T-helper 1 cell treated with Interleukin-12 subunit alpha and Interleukin-12 subunit beta and Interleukin-4 antibody, amounts not matched to agents 30 μg/mL and 1 μg/mL, for 36 hours (primary cell): Measurements from ENCODE around the gene DISP3.

Experiments
- H3K27ac Mint-ChIP-seq: one replicate; pipeline ENCODE4 v1.8.0; 2021; ENCODE audit warnings: mild to moderate bottlenecking, mixed read lengths
- H3K27me3 Mint-ChIP-seq: one replicate; pipeline ENCODE4 v1.8.0; 2021; ENCODE audit warnings: low read depth, mixed read lengths
- H3K36me3 Mint-ChIP-seq: one replicate; pipeline ENCODE4 v1.8.0; 2021; ENCODE audit warnings: low read depth, mixed read lengths
- H3K4me1 Mint-ChIP-seq: one replicate; pipeline ENCODE4 v1.8.0; 2021; ENCODE audit warnings: low read depth, mixed read lengths
- H3K4me3 Mint-ChIP-seq: one replicate; pipeline ENCODE4 v1.8.0; 2021; ENCODE audit warnings: mild to moderate bottlenecking, moderate library complexity, mixed read lengths
- H3K9me3 Mint-ChIP-seq: one replicate; pipeline ENCODE4 v1.8.0; 2021; ENCODE audit warnings: mixed read lengths

Gene DISP3

DNA sequence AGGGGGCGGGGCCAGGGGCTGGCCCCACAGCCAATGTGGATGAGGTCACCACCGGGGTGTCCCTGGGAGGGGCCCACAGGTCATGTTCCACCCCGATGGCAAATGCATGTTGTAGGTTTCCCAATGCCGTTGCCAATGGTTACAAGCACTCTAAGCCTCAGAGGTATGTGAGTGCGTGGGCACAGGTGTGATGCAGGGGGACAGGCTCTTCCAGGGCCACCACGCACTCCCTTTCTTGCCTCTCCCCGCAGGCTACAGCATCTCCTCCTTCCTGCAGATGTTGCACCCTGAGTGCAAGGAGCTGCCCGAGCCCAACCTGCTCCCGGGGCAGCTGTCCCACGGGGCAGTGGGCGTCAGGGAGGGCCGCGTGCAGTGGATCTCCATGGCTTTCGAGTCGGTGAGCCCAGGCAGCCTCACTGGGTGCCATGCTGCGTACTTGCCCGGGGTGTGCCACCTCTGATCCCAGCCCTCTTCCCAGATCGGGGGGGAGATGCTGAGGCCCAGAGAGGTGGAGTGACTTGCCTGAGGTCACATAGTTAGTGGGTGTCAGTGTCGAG, 52.4 kb downstream of the DISP3 start:
- H3K4me1 Mint-ChIP-seq, result no peaks in the 10 kb centered on the region
- H3K36me3 Mint-ChIP-seq, result no peaks in the 10 kb centered on the region
- no peaks in the 10 kb centered on the region for H3K27me3 Mint-ChIP-seq
- no peak overlapping the region for H3K4me3 Mint-ChIP-seq
- H3K27ac Mint-ChIP-seq, result no peak overlapping the region
- H3K9me3 Mint-ChIP-seq, result no peaks in the 10 kb centered on the region

DNA sequence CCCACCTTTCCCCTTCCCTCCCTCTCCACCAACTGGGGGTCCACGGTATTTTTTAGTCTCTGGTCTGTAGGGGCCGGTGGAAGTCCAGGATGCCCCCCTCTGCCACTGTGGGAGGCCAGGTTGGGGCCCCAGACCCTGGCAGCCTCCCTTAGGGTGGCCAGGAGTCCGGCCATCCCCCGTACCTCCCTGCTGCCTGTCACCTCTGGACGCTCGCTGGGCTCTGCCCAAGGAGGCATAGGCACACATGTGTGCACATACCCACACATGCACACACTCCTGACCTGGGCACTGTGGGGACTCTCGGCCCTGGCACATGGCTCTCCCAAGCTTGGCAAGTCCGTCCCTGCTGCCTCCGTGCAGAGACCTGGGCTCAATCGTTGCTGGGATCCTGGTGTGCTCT, 53.0 kb downstream of the DISP3 start:
- Mint-ChIP-seq H3K27me3 (no peaks in the 10 kb centered on the region), H3K4me1 (no peaks in the 10 kb centered on the region), H3K36me3 (no peaks in the 10 kb centered on the region)

DNA sequence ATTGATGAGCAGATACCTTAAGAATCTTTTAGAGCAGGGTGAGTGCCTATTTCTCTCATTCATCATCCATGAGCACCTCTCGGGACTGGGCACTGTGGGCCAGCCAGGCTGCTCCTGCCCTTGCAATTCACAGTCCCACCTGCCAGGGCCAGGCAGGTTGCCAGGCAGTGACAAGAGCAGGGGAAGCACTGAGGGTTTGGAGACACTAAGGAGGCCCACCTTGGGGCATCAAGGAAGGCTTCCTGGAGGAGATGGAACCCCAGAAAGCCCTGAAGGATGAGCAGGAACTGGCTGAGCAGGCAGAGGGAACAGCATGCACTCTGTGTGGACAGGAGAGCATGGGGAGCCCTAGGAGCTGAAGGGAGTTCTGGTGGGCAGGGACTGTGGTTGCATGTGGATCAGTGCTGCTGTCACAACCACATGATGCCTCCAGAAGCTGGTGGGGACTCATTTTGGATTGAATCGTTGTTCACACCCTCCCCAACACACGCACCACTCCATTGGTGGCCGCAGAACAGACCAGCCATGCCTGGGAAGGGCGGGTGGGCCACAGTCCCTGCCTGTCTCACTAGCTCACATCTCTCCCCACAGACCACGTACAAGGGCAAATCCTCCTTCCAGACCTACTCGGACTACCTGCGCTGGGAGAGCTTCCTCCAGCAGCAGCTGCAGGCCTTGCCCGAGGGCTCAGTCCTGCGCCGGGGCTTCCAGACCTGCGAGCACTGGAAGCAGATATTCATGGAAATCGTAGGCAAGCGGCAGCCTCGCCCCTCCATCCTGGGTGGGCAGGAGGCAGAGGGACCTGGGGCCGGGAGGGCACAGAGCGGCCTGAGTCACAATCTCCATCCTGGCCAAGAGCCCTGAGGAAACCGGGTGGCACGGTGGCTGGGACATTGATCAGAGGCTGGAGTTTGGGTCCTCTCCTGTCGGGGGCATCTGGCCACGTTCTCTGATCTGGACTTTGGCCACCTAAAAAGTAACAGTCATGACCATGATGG, 55.1 kb downstream of the DISP3 start:
- H3K4me1 Mint-ChIP-seq, result no peaks in the 10 kb centered on the region
- H3K27ac Mint-ChIP-seq, result no peak overlapping the region
- H3K9me3 Mint-ChIP-seq, result no peaks in the 10 kb centered on the region
- H3K27me3 Mint-ChIP-seq, result no peaks in the 10 kb centered on the region
- H3K4me3 Mint-ChIP-seq, result no peak overlapping the region
- no peaks in the 10 kb centered on the region for H3K36me3 Mint-ChIP-seq

More for the DNA sequence above, 53.0 kb downstream of the DISP3 start:
- H3K4me3 Mint-ChIP-seq, result no peak overlapping the region
- H3K27ac Mint-ChIP-seq, result no peak overlapping the region
- no peaks in the 10 kb centered on the region for H3K9me3 Mint-ChIP-seq

DNA sequence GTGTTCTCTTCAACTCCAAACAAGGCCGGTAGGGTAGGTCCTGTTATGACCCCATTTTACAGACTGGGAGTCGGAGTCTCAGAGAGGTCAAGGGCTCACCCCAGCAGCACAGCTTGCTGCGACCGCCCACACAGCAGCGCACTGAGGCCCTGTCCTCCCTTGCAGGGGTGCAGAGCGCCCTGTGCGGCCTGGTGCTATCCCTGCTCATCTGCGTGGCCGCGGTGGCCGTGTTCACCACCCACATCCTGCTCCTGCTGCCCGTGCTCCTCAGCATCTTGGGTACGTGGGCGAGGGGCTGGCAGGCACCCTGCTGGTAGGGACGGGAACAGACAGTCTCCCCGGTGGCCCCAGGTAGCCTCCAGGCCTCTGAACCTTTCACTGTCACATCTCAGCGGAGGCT, 55.9 kb downstream of the DISP3 start:
- Mint-ChIP-seq H3K27me3 (no peaks in the 10 kb centered on the region), H3K4me1 (no peaks in the 10 kb centered on the region), H3K36me3 (no peaks in the 10 kb centered on the region), H3K9me3 (no peaks in the 10 kb centered on the region), H3K4me3 (no peak overlapping the region), H3K27ac (no peak overlapping the region)

DNA sequence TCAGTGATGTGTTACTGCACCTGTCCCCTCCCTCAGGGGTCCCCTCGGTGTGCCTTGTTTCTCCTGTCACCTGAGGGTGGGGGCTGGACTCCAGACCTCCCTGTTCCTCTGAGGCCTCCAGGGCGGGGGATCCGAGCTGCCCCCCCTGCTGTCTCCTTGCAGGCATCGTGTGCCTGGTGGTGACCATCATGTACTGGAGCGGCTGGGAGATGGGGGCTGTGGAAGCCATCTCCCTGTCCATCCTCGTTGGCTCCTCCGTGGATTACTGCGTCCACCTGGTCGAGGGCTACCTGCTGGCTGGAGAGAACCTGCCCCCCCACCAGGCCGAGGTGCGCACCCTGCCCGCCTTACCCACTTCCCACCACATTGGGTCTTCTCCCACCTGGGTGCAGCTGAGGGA, 56.4 kb downstream of the DISP3 start:
- Mint-ChIP-seq H3K36me3 (no peaks in the 10 kb centered on the region), H3K27ac (no peak overlapping the region), H3K27me3 (no peaks in the 10 kb centered on the region), H3K9me3 (no peaks in the 10 kb centered on the region), H3K4me1 (no peaks in the 10 kb centered on the region), H3K4me3 (no peak overlapping the region)

DNA sequence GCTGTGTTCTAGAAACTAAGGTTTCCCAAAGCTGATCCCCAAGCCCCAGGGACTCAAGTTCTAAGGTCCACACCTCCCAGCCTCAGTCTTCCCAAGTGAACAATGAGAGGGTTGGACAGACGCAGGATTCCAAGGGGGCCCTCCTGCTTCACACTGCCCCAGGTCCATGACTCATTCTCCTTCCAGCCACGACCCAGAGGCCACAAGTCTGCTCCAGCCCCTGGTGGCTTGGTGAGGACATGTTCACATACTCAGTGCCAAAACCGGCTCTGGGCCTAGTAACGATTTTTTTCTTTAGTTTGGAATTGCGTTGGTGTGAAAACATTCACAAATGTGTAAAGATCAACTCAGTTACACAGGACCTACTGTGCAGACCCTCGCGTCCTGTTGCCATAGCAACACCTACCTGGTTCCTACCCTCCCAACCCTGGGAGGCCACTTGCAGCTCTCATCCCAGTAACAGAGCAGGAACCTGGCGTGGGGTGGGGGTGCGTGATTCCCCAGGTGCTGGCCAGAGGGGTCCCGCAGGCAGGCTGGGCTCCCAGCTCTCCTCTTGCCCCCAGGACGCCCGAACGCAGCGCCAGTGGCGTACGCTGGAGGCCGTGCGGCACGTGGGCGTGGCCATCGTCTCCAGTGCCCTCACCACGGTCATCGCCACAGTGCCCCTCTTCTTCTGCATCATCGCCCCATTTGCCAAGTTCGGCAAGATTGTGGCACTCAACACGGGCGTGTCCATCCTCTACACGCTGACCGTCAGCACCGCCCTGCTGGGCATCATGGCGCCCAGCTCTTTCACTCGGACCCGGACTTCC, 57.0 kb downstream of the DISP3 start:
- Mint-ChIP-seq H3K36me3 (no peaks in the 10 kb centered on the region), H3K9me3 (no peaks in the 10 kb centered on the region), H3K4me3 (no peak overlapping the region), H3K27me3 (no peaks in the 10 kb centered on the region), H3K27ac (no peak overlapping the region), H3K4me1 (no peaks in the 10 kb centered on the region)

DNA sequence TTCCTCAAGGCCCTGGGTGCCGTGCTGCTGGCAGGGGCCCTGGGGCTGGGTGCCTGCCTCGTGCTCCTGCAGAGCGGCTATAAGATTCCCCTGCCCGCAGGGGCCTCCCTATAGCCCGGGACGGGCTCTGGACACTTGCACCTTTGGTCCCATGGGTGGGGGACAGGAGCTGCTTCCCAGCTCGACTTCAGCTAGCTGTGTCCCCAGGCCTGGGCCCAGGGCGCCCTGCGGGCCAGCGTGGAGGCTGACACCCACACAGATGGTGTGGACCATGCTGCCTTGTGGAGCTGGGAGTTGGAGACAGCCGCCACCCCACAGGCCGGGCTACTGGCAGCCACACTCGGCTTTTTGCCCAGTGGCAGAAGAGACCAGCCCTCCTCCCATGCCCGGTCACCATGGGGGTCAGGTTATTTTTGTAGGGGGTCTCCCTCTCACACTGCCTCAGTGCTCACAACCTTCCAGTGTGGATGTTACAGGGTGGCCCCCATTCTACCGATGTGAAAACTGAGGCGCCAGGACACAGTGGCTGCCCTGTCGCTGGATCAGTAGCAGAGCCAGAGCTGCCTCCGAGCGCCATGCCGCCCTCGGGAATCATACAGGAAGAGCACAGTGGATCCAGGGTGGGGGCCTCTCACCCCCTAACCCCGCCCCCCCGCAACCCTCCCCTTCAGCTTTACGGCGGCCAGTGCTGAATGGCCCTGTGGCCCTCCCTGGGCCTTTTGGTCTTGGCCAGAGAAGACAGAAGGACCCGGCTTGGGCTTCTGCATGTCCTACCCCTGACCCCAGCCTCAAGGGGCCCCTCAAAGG, 57.8 kb downstream of the DISP3 start:
- Mint-ChIP-seq H3K27me3 (no peaks in the 10 kb centered on the region), H3K9me3 (no peaks in the 10 kb centered on the region), H3K4me3 (no peak overlapping the region), H3K27ac (no peak overlapping the region), H3K4me1 (no peaks in the 10 kb centered on the region), H3K36me3 (no peaks in the 10 kb centered on the region)

DNA sequence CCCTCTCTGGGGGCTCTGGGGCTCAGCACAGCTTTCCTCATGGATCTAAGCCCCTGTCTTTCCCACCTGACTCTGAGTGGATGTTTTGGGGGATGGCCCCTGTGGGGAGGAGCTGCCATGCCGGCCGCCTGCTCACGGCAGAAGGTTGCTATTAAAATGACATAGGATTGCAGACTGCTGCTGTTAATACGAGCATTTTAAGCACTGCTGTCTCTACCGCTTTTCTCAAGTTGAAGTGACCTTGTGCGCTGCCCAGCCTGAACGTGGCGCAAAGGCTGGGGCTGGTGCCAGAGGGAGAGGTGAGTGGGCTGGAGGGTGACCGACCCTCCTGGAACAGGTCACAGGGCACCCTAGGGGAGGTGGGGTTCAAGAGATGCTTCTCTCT, 58.4 kb downstream of the DISP3 start:
- no peak overlapping the region for H3K27ac Mint-ChIP-seq

DNA sequence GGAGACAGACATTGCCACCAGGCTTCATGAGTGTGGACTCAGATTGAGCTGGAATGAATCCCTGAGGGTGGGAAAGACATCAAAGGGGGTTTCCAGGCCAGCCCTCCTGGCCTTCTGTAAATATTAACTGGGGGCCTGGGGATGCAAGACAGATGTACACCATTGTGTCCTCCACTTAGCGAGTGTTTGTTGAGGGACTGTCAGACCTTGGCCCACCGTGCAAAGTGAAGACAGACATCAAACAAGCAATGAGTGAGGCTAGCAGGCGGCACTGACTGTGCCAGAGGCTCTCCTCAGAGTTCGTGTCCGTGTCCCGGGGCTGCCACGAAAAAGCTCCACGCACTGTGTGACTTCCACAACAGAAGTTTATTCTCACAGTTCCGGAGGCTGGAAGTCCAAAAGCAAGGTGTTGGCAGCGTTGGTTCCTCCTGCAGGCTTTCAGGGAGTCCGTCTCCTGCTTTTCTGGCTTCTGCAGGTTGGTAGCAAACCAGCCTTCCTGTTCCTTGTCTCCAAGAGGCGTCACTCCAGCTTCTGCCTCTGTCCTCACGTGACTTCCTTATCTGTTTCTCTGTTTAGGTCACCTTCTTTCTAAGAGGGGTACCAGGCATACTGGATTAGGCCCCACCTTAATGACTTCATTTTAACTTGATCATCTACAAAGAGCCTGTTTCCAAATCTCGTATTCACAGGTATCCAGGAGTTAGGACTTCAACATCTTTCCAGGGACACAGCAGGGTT, 59.1 kb downstream of the DISP3 start:
- no peak overlapping the region for H3K27ac Mint-ChIP-seq
- H3K4me1 Mint-ChIP-seq, result no peaks in the 10 kb centered on the region
- H3K9me3 Mint-ChIP-seq, result no peaks in the 10 kb centered on the region
- no peak overlapping the region for H3K4me3 Mint-ChIP-seq
- no peaks in the 10 kb centered on the region for H3K27me3 Mint-ChIP-seq
- no peaks in the 10 kb centered on the region for H3K36me3 Mint-ChIP-seq

More for the DNA sequence above, 58.4 kb downstream of the DISP3 start:
- Mint-ChIP-seq H3K4me3 (no peak overlapping the region), H3K4me1 (no peaks in the 10 kb centered on the region), H3K27me3 (no peaks in the 10 kb centered on the region), H3K9me3 (no peaks in the 10 kb centered on the region), H3K36me3 (no peaks in the 10 kb centered on the region)

DNA sequence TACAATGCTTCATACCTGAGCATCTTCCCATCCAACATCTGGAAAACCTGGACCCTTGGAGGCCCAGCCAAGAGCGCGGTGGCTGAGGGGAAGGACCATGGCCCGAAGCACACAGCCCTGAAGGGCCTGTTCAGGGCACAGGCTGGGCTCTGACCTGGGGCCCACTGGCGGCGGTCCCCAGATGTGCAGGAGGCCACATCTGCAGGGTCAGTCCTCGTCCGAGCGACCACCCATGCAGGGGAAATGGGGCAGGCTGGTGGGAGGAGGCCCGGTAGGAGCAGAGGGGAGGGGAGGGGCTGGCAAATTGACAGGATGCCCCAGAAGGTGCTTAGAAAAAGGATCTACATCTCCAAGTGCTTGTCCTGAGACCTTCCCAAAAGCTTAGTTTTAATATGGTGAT, 59.9 kb downstream of the DISP3 start:
- Mint-ChIP-seq H3K4me1 (no peaks in the 10 kb centered on the region), H3K9me3 (no peaks in the 10 kb centered on the region), H3K4me3 (no peak overlapping the region), H3K36me3 (no peaks in the 10 kb centered on the region), H3K27ac (no peak overlapping the region), H3K27me3 (no peaks in the 10 kb centered on the region)

DNA sequence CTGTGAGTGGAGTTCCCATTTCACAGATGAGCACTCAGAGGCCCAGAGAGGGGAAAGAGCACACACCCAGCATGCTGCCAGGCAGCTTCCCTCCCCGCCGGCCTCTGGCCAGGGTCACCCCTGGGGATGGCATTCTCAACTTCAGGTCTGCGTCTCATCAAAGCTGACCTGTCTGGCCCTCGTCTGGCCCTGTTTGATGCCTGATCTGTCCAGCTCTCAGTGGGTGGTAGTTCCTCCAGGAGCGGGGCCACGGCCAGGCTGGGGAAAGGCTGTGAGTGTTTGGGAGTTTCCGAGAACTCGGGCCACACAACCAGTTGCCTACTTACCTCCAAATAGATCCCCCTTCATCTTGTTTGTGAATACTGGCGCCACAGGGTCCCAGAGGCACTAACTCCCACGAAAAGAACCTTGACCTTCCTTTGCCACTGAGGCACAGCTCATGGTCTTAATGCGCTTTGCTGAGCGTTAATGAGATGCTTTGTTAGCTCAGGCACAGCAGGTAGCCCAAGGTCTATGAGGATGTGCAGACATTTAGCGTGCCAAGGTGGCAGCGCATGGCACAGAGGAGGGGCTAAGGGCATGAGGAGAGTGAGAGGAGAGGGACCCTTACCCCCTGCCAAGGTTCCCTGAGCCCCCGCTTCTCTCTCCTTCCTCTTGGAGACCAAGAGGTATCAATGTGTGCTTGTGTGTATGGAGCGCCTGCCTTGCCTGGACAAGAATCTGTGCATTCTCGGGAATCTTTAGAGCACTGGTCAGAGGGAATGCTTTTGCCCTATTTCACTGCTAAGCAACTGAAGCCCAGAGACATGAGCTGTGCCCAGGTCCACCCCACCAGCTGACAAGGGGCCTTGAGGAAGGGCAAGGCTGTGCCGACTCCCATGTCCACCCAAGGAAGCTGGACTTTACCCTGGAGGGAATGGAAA, 61.2 kb downstream of the DISP3 start:
- Mint-ChIP-seq H3K27me3 (no peaks in the 10 kb centered on the region), H3K9me3 (no peaks in the 10 kb centered on the region), H3K27ac (no peak overlapping the region), H3K4me1 (no peaks in the 10 kb centered on the region), H3K4me3 (no peak overlapping the region), H3K36me3 (no peaks in the 10 kb centered on the region)

DNA sequence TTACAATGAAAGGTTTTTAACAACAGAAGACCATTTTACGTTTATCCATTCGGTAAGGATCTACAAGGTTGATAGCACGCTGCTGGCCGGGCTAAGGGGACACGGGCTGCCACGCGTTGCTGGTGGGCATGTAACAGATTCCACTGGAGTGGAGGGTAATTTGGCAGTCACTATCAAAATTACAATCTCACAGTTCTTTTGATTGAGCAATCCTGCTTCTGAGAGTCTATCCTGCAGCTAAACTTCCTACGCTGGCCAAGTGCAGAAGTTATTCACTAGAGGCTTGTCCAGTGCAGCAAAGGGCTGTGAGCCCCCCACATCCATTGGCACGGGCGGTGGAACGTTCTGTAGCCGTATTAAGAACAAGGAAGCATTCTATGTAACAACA, 61.8 kb downstream of the DISP3 start:
- H3K27me3 Mint-ChIP-seq, result no peaks in the 10 kb centered on the region
- no peak overlapping the region for H3K4me3 Mint-ChIP-seq
- no peaks in the 10 kb centered on the region for H3K36me3 Mint-ChIP-seq
- no peaks in the 10 kb centered on the region for H3K4me1 Mint-ChIP-seq
- H3K27ac Mint-ChIP-seq, result no peak overlapping the region
- H3K9me3 Mint-ChIP-seq, result no peaks in the 10 kb centered on the region

DNA sequence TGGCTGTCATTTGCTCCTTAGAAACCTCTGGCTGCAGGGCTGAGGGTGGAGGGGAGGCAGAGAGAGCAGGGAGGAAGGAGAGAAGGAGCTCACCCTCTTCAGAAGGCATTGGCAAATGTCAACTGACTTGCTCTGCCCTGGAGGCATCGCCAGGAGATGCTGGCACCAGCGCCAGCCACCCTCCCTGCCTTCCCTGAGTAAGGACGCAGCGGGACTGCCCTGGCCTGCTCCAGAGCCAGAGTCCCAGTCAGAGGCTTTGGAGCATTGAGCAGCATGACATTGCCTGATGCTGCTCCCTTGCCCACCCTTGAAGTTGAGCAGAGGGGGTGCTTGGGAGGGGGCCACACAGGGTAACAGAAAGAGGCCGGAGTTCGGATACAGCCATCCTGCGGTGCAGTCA, 62.3 kb downstream of the DISP3 start:
- Mint-ChIP-seq H3K27ac (no peak overlapping the region), H3K4me3 (no peak overlapping the region), H3K27me3 (no peaks in the 10 kb centered on the region), H3K9me3 (no peaks in the 10 kb centered on the region), H3K36me3 (no peaks in the 10 kb centered on the region), H3K4me1 (no peaks in the 10 kb centered on the region)
